Uterus (tissue), 2 donors: ENCODE data around the gene FUT6.

Source experiments
- CTCF ChIP-seq, 4 experiments: fragments of 200-600 bp in 2 of 4; fragments of 450-650 bp in 2 of 4; sonication (generic) in 2 of 4; IDR thresholded peaks; one replicate each; pipeline ENCODE4 v1.5.1; 2016 to 2019; ENCODE audit warnings: antibody characterized with exemption in 4 of 4, mild to moderate bottlenecking in 2 of 4, moderate library complexity in 1 of 4
- POLR2A ChIP-seq, 2 donors: fragments of 450-650 bp; IDR thresholded peaks; one replicate each; pipeline ENCODE4 v1.6.1; 2016; ENCODE audit warnings: antibody characterized with exemption in 2 of 2, mild to moderate bottlenecking in 1 of 2, moderate library complexity in 1 of 2

- TF ChIP-seq POLR2A (IDR thresholded peaks at IDR 0.05) (no peak), CTCF (IDR thresholded peaks at IDR 0.05) (no peak)
These were observed 41.1 kb upstream of the FUT6 start for GRCh38 chr19:5880604-5881078.
